ENCODE measurements around the gene KIAA0930.

KIAA0930 gene

DNA sequence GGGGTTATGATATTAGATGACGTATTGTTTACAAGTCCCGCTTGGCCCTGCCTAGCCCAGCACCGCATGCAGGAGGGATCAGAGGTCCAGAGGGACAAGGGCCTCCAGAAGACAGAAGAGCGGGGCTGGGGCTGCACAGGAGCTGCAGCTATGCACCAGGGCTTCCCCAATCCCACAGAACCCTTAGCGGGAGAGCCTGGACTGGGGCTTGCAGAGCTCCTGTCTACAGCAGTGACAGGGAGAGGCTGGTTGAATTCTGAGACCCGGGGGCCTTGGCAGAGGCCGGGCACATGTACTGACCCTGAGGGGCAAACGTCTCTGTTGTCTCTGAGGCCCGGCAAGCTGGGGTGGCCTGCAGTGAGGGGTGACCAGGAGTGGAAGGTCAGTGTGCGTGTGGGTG, 6.9 kb downstream of the KIAA0930 start:
- Histone ChIP-seq H4K20me1 (ENCODE audit: low read depth, low read length) (no peaks in the 10 kb centered on the region), H3K36me3 (ENCODE audit: low read length) (no peaks in the 10 kb centered on the region), H3K9me3 (ENCODE audit: insufficient read depth, low read length) (no peaks in the 10 kb centered on the region), H2AFZ (ENCODE audit: low read depth, low read length, severe bottlenecking) (no peak overlapping the region), H3K4me3 (ENCODE audit: insufficient read depth, low read length, poor library complexity, severe bottlenecking) (no peak overlapping the region), H3K27ac (ENCODE audit: low read depth, low read length) (no peak overlapping the region), H3K4me2 (ENCODE audit: low read depth, low read length, poor library complexity, severe bottlenecking) (no peak overlapping the region), H3F3A (ENCODE audit: insufficient read depth) (0 out of 2 replicates have a peak, but pooled peaks cover 4% of the 10 kb centered on the region), H3K79me2 (ENCODE audit: insufficient read depth, low read length) (no peaks in the 10 kb centered on the region), H3K27me3 (ENCODE audit: low read length) (no peaks in the 10 kb centered on the region), H3K9ac (ENCODE audit: low read length) (no peak overlapping the region), H3K9me2 (replicated peaks; ENCODE audit: insufficient read depth, low read length) (no peaks in the 10 kb centered on the region)
- no peak for TF ChIP-seq CTCF (IDR thresholded peaks at IDR 0.05; ENCODE audit: insufficient read depth, low read length, poor library complexity, severe bottlenecking)
- TF ChIP-seq EZH2phosphoT487 (conservative IDR thresholded peaks at IDR 0.05; ENCODE audit: low read length) = no peak

- Histone ChIP-seq H3K9me3 (ENCODE audit: insufficient read depth, low read length) (no peaks in the 10 kb centered on the region), H3K36me3 (ENCODE audit: low read length) (no peaks in the 10 kb centered on the region), H3K9me2 (replicated peaks; ENCODE audit: insufficient read depth, low read length) (no peaks in the 10 kb centered on the region), H3F3A (ENCODE audit: insufficient read depth) (0 out of 2 replicates have a peak, but pooled peaks cover 4% of the 10 kb centered on the region), H2AFZ (ENCODE audit: low read depth, low read length, severe bottlenecking) (no peak overlapping the region), H3K4me3 (ENCODE audit: insufficient read depth, low read length, poor library complexity, severe bottlenecking) (no peak overlapping the region), H3K4me2 (ENCODE audit: low read depth, low read length, poor library complexity, severe bottlenecking) (no peak overlapping the region), H3K27me3 (ENCODE audit: low read length) (no peaks in the 10 kb centered on the region), H4K20me1 (ENCODE audit: low read depth, low read length) (no peaks in the 10 kb centered on the region), H3K27ac (ENCODE audit: low read depth, low read length) (no peak overlapping the region), H3K9ac (ENCODE audit: low read length) (no peak overlapping the region), H3K79me2 (ENCODE audit: insufficient read depth, low read length) (no peaks in the 10 kb centered on the region)
- no peak for TF ChIP-seq EZH2phosphoT487 (conservative IDR thresholded peaks at IDR 0.05; ENCODE audit: low read length)
- TF ChIP-seq CTCF (IDR thresholded peaks at IDR 0.05; ENCODE audit: insufficient read depth, low read length, poor library complexity, severe bottlenecking) = no peak
Measured at GRCh38 chr22:45233386-45233785, 7.3 kb downstream of the KIAA0930 start.

DNA sequence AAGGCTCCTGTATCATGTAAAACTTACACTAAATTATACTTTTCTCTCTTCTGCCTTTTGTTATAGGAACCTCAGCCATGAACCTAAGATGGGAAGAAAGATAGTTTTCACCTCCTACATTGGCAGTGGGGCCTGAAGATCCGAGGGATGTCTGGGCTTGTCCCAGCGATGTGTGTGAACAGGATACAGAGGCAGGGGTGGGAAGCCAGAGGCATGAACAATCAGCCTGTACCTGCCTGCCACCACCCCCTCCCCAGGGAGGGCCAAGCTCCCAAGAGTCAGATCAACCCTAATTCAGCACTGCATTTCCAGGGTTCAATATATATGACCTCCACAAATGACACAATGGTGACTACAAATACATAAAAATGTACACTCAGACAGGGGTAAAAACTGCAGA, 9.4 kb downstream of the KIAA0930 start:
- TF ChIP-seq EZH2phosphoT487 (conservative IDR thresholded peaks at IDR 0.05; ENCODE audit: low read length) (no peak), CTCF (IDR thresholded peaks at IDR 0.05; ENCODE audit: insufficient read depth, low read length, poor library complexity, severe bottlenecking) (no peak)
- no peaks in the 10 kb centered on the region for H3K79me2 ChIP-seq (ENCODE audit: insufficient read depth, low read length)
- no peaks in the 10 kb centered on the region for H3K36me3 ChIP-seq (ENCODE audit: low read length)
- H3K4me3 ChIP-seq (ENCODE audit: insufficient read depth, low read length, poor library complexity, severe bottlenecking) = no peak overlapping the region
- no peak overlapping the region for H3K9ac ChIP-seq (ENCODE audit: low read length)
- H3K27ac ChIP-seq (ENCODE audit: low read depth, low read length) = no peak overlapping the region
- H3K27me3 ChIP-seq (ENCODE audit: low read length) = no peaks in the 10 kb centered on the region
- no peak overlapping the region for H2AFZ ChIP-seq (ENCODE audit: low read depth, low read length, severe bottlenecking)
- H4K20me1 ChIP-seq (ENCODE audit: low read depth, low read length) = no peaks in the 10 kb centered on the region
- 0 out of 2 replicates have a peak, but pooled peaks cover 4% of the 10 kb centered on the region for H3F3A ChIP-seq (ENCODE audit: insufficient read depth)
- no peaks in the 10 kb centered on the region for H3K9me2 ChIP-seq (replicated peaks; ENCODE audit: insufficient read depth, low read length)
- no peak overlapping the region for H3K4me2 ChIP-seq (ENCODE audit: low read depth, low read length, poor library complexity, severe bottlenecking)
- no peaks in the 10 kb centered on the region for H3K9me3 ChIP-seq (ENCODE audit: insufficient read depth, low read length)
